ENCODE data around the gene RAD51AP2. TPM values are rescaled to one million over a fixed set of nuclear protein-coding genes. Genes with fewer than 3 reads are reported as not detected.
A peak's percentile ranks its signal among the peaks of the same experiment; 100 is the strongest.

RAD51AP2 gene
- total and polyA plus RNA-seq, 2 donors (not counting 3 experiments of a cell fraction or from before 2014, with no cell fraction given), result not detected

DNA sequence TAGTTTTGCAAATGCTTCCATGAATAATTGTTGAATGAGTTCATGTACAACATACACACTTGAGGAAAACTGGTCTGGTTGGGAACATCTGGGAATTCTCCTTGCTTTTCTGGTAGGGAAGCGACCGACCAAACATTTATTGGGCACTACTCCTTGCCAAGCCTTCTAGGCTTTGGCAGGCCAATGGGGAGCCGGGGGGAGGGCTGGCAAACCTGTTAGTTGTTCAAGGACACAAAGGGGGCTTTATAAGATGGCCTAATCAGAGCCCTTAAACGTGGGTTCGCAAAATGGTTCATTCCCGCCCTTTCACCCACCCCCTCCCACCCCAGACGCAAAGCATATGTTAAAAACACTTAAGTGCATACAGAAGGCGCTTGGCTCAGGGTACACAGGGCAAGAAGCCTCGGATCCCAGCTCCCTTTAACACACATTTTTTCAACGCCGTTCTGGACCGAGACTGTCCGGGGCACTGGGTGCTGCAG lies 21.4 kb upstream of the RAD51AP2 start:
- Histone ChIP-seq H2AFZ (ENCODE audit: low read depth, low read length) (no peak overlapping the region), H3K4me2 (ENCODE audit: insufficient read depth, low read length) (no peak overlapping the region), H3K4me3 (replicated peaks in 1 of 3; ENCODE audit: insufficient read depth in 1 of 3, low read depth in 1 of 3, low read length in 3 of 3) (no peak overlapping the region), H3K9me3 (replicated peaks; ENCODE audit: control insufficient read depth, insufficient read depth, low read length) (no peaks in the 10 kb centered on the region), H3K9ac (replicated peaks; ENCODE audit: extremely low read depth, insufficient read depth, low read length) (no peak overlapping the region), H3K9me1 (replicated peaks; ENCODE audit: control insufficient read depth, extremely low read depth, insufficient read depth, low read length) (no peaks in the 10 kb centered on the region), H3K4me1 (ENCODE audit: control insufficient read depth, extremely low read depth, insufficient read depth, low read length) (peaks cover 23% of the 10 kb centered on the region), H3K27me3 (ENCODE audit: control insufficient read depth in 2 of 2, insufficient read depth in 2 of 2, low read length in 2 of 2) (peaks cover 46 to 71% of the 10 kb centered on the region in 2 experiments), H3K27ac (ENCODE audit: insufficient read depth, low read depth, low read length) (no peak overlapping the region), H4K20me1 (replicated peaks; ENCODE audit: control insufficient read depth, extremely low read depth, insufficient read depth, low read length) (no peaks in the 10 kb centered on the region), H3K36me3 (ENCODE audit: control insufficient read depth in 2 of 2, extremely low read depth in 1 of 2, insufficient read depth in 2 of 2, low read length in 2 of 2) (no peaks in the 10 kb centered on the region), H3K79me2 (ENCODE audit: control insufficient read depth, insufficient read depth, low read length) (no peaks in the 10 kb centered on the region)
- dilution Hi-C loops (cut with MboI; ENCODE audit: extremely low pct_ligation_motif_present, low sequenced_read_pairs) (no loop called here), intact Hi-C loops (cut with micrococcal nuclease) (loop anchor here (1.0 to 2.0 kb wide), 3 partner anchors 13 to 107 kb away; partner anchors contain the start of gene RAD51AP2)
- ChIA-PET POLR2A (no interaction called here), CTCF (no interaction called here)
- no TSS peak for BruUV-seq (replicated peaks)
- peak; percentile 14 for TF ChIP-seq EZH2 (IDR thresholded peaks at IDR 0.05; ENCODE audit: borderline replicate concordance, low read depth, low read length, severe bottlenecking)
- no peak for TF ChIP-seq POLR2AphosphoS5 (IDR thresholded peaks at IDR 0.05; ENCODE audit: insufficient read depth, low read depth, low read length)
- FAIRE-seq, result no peak
- DNase-seq (ENCODE audit: low read depth, low spot score), result no peak

DNA sequence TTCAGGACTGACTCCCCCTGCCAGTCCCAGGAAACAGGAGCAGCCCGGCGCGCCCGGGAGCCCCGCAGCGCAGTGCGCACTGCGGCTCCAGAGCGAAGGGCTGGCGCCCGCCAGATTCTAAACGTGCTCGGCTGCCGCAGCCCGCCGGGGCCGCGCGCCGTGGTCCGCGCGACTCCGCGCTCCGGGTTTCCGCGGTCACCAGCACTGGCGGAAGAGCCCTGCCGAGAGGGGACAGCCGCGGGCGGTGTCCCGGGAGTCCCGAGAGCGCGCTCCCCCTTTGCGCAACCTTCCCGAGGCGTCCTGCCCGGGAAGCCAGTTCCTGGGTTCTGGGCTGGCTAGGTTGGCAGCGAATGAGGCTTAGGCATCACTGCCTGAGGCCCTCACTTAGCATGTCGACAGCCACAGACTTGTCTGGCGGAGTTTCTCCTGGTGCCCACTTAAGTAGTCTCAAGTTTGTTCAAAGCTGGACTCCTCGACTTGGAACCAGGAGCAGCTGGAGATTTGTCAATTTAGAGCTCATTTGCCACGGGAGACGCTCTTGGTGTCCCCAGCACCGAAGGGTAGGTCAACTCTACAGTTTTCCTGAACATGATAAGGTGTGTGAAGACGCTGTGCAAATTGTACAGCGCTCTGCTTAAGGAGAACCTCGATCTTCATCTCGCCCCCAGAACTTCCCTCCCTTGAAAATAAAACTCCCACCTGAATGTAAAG lies 20.8 kb upstream of the RAD51AP2 start:
- peak; percentile 31 for DNase-seq (ENCODE audit: low read depth, low spot score)
- no peak for TF ChIP-seq POLR2A (IDR thresholded peaks at IDR 0.05; ENCODE audit: low read depth, low read length)
- TF ChIP-seq FOS (IDR thresholded peaks at IDR 0.05; ENCODE audit: borderline replicate concordance, insufficient read depth, low read length), result no peak
- TF ChIP-seq MYC (IDR thresholded peaks at IDR 0.05; ENCODE audit: low read depth, low read length), result no peak
- TF ChIP-seq, protein P1, sequence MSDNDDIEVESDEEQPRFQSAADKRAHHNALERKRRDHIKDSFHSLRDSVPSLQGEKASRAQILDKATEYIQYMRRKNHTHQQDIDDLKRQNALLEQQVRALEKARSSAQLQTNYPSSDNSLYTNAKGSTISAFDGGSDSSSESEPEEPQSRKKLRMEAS (IDR thresholded peaks at IDR 0.05; ENCODE audit: insufficient read depth, insufficient read length), result no peak
- Histone ChIP-seq H3K79me2 (ENCODE audit: control insufficient read depth, insufficient read depth, low read length) (no peaks in the 10 kb centered on the region), H3K27me3 (ENCODE audit: control insufficient read depth in 2 of 2, insufficient read depth in 2 of 2, low read length in 2 of 2) (peaks cover 46 to 67% of the 10 kb centered on the region in 2 experiments), H2AFZ (ENCODE audit: low read depth, low read length) (peak overlapping the region; percentile 89), H3K4me3 (replicated peaks in 1 of 3; ENCODE audit: insufficient read depth in 1 of 3, low read depth in 1 of 3, low read length in 3 of 3) (peak overlapping the region; percentile 26 to 78 (median 68)), H3K9me1 (replicated peaks; ENCODE audit: control insufficient read depth, extremely low read depth, insufficient read depth, low read length) (no peaks in the 10 kb centered on the region), H3K9me3 (replicated peaks; ENCODE audit: control insufficient read depth, insufficient read depth, low read length) (no peaks in the 10 kb centered on the region), H3K36me3 (ENCODE audit: control insufficient read depth in 2 of 2, extremely low read depth in 1 of 2, insufficient read depth in 2 of 2, low read length in 2 of 2) (no peaks in the 10 kb centered on the region), H4K20me1 (replicated peaks; ENCODE audit: control insufficient read depth, extremely low read depth, insufficient read depth, low read length) (no peaks in the 10 kb centered on the region), H3K9ac (replicated peaks; ENCODE audit: extremely low read depth, insufficient read depth, low read length) (peak overlapping the region; percentile 7), H3K4me1 (ENCODE audit: control insufficient read depth, extremely low read depth, insufficient read depth, low read length) (peaks cover 23% of the 10 kb centered on the region), H3K4me2 (ENCODE audit: insufficient read depth, low read length) (peak overlapping the region; percentile 97), H3K27ac (ENCODE audit: insufficient read depth, low read depth, low read length) (no peak overlapping the region)
- intact Hi-C loops (cut with micrococcal nuclease), result loop anchor here (1.0 kb wide), 1 partner anchor 21 kb away; the partner anchor contains the start of gene RAD51AP2
- ChIA-PET POLR2A (no interaction called here), CTCF (no interaction called here)
- no TSS peak for BruUV-seq (replicated peaks)
- peak; percentile 58 for FAIRE-seq
- dilution Hi-C loops (cut with MboI; ENCODE audit: extremely low pct_ligation_motif_present, low sequenced_read_pairs), result no loop called here
